ENCODE results near the gene RALGDS. TPM values are rescaled to one million over a fixed set of nuclear protein-coding genes. Genes with fewer than 3 reads are reported as not detected.

RALGDS gene
- total RNA-seq, 1 experiment from 2014 or later: 24.8 TPM

DNA sequence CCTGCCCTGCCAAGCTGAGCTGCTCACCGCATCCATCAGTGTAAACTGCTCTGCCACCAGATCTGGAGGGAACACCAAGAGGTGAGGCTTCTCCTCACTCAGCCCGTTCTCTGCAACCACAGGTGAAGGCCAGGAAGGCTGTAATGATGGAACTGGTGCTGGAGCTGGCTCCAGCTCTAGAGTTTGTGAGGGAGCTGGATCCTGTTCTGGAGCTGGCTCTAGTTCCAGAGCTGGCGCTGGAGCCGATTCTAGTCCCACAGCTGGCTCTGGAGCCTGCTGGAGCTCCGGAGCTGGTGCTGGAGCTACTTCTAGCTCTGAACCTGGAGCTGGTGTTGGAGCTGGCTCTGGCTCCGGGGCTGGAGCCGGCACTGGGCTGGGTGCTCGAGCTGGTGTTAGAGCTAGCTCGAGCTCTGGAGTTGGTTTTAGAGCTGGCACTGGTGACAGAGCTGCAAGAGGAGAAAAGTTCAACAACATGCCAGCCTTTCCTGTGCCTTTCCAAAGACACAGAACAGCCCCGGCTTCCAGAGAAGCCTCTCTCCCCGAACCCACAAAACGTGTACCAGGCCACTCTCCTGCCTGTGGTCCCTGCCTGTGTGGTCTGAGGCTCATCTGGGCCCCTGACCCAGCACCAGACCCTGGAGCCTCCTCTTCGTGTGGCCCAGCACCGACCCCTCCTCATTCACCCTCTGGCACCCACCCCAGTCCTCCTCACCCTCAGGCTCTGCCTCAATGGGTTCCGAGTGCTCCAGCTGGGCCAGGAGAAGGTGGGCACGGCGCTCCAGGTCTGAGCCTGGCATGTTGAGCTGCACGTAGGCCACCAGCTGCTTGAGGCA is 12.9 kb downstream of the RALGDS start:
- DNase-seq: no peak
- Histone ChIP-seq H3K4me3 (no peak overlapping the region), H3F3A (ENCODE audit: insufficient read depth, low read depth) (no peaks in the 10 kb centered on the region), H3K4me2 (no peak overlapping the region), H4K20me1 (ENCODE audit: insufficient read depth) (peaks cover 6% of the 10 kb centered on the region; the same call in 1 of the 2 replicates), H2AFZ (no peak overlapping the region), H3K27ac (no peak overlapping the region), H3K4me1 (replicated peaks; ENCODE audit: insufficient read depth) (peaks cover 9% of the 10 kb centered on the region), H3K27me3 (ENCODE audit: insufficient read depth, low read depth) (no peaks in the 10 kb centered on the region), H3K9me3 (ENCODE audit: insufficient read depth, low read depth) (no peaks in the 10 kb centered on the region), H3K36me3 (ENCODE audit: low read depth) (no peaks in the 10 kb centered on the region), H3K9me2 (ENCODE audit: insufficient read depth) (no peaks in the 10 kb centered on the region), H3K79me2 (ENCODE audit: low read depth) (no peaks in the 10 kb centered on the region)
- intact Hi-C loops (cut with micrococcal nuclease; ENCODE audit: unreplicated experiment): no loop called here
- CTCF ChIA-PET: interaction anchor here (0.6 kb wide), 1 partner anchor 32 kb away, joined by 11 read pairs; no protein-coding TSS in a partner anchor
- no TSS peak for BruUV-seq (replicated peaks)
- TF ChIP-seq EZH2 (IDR thresholded peaks at IDR 0.05; ENCODE audit: low read depth): no peak
- TF ChIP-seq, protein P1, sequence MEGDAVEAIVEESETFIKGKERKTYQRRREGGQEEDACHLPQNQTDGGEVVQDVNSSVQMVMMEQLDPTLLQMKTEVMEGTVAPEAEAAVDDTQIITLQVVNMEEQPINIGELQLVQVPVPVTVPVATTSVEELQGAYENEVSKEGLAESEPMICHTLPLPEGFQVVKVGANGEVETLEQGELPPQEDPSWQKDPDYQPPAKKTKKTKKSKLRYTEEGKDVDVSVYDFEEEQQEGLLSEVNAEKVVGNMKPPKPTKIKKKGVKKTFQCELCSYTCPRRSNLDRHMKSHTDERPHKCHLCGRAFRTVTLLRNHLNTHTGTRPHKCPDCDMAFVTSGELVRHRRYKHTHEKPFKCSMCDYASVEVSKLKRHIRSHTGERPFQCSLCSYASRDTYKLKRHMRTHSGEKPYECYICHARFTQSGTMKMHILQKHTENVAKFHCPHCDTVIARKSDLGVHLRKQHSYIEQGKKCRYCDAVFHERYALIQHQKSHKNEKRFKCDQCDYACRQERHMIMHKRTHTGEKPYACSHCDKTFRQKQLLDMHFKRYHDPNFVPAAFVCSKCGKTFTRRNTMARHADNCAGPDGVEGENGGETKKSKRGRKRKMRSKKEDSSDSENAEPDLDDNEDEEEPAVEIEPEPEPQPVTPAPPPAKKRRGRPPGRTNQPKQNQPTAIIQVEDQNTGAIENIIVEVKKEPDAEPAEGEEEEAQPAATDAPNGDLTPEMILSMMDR (conservative IDR thresholded peaks at IDR 0.05): no peak
- POLR2A ChIA-PET (ENCODE audit: unreplicated experiment): interaction anchor here (0.6 kb wide), 1 partner anchor 144 kb away, joined by 5 read pairs; no protein-coding TSS in a partner anchor

DNA sequence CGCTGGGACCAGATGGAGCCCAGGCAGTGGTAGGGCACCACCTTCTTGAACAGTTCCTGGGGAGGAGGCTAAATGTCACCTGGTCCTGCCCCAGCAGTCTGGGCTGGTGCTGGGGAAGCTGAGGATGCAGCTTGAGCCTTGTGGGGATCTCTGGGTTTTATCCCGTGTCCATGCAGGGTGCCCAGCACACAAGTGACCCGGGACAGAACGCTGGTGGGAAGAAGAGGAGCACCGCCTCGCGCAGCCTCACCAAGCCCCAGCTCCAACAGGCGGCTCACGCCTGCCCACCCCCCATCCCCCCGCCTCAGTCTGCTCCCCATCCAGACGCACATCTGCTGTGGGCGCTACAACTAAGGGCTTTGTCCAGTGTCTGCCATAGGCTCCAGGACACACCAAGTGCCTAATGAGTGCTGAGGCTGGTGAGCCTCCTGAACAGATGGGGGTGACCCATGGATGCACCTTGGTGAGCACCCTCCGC is 13.8 kb downstream of the RALGDS start:
- Histone ChIP-seq H3K4me2 (no peak overlapping the region), H3K4me1 (replicated peaks; ENCODE audit: insufficient read depth) (peaks cover 12% of the 10 kb centered on the region), H3K36me3 (ENCODE audit: low read depth) (no peaks in the 10 kb centered on the region), H3K27ac (no peak overlapping the region), H3K4me3 (no peak overlapping the region), H3K9me3 (ENCODE audit: insufficient read depth, low read depth) (no peaks in the 10 kb centered on the region), H3K79me2 (ENCODE audit: low read depth) (no peaks in the 10 kb centered on the region), H3F3A (ENCODE audit: insufficient read depth, low read depth) (no peaks in the 10 kb centered on the region), H3K27me3 (ENCODE audit: insufficient read depth, low read depth) (no peaks in the 10 kb centered on the region), H2AFZ (no peak overlapping the region), H4K20me1 (ENCODE audit: insufficient read depth) (0 out of 2 replicates have a peak, but pooled peaks cover 6% of the 10 kb centered on the region), H3K9me2 (ENCODE audit: insufficient read depth) (no peaks in the 10 kb centered on the region)
- DNase-seq: no peak
- ChIA-PET POLR2A (ENCODE audit: unreplicated experiment) (interaction anchor here (0.6 kb wide), 2 partner anchors 145 to 1388 kb away, joined by 5 to 10 read pairs; no protein-coding TSS in a partner anchor), CTCF (no interaction called here)
- TF ChIP-seq EZH2 (IDR thresholded peaks at IDR 0.05; ENCODE audit: low read depth): no peak
- TF ChIP-seq, protein P1 (conservative IDR thresholded peaks at IDR 0.05): no peak
- no TSS peak for BruUV-seq (replicated peaks)
- intact Hi-C loops (cut with micrococcal nuclease; ENCODE audit: unreplicated experiment): no loop called here

DNA sequence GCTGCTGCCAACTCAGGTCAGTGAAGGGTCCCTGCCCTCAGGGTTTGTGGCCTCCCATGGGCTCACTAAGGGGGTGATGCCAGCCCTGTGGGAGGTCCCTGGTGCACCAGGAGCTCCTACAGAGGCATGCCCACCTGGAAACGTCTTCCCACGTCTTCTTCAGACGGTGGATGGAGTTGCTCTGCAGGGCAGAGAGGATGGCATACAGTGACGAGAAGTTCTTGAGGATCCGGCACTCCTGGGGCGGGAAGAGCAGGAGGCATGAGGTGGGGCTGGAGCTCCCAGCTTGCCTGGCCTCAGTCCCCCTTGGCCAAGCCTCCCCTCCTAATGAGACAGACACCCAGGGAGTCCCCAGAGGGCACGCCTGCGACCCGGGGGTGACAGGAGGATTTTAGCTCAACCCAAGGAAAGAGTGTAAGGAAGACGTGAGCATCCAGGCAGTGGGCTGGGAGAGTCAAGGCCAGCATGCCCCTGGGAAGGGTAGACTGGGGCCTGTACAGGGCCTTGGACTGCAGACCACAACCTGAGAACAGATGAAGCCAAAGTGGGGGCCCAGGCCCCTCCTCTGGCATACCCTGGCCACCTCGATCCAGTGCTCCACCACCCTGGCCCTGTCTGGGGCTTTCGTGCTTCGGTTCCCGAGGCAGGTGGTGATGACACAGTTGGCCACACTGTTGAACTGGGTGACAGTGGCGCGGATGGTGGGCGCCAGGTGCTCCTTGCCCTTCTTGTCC is 14.4 kb downstream of the RALGDS start:
- no peaks in the 10 kb centered on the region for H3F3A ChIP-seq (ENCODE audit: insufficient read depth, low read depth)
- H3K4me2 ChIP-seq: no peak overlapping the region
- no peak for DNase-seq
- 0 out of 2 replicates have a peak, but pooled peaks cover under 1% of the 10 kb centered on the region for H4K20me1 ChIP-seq (ENCODE audit: insufficient read depth)
- no peaks in the 10 kb centered on the region for H3K9me3 ChIP-seq (ENCODE audit: insufficient read depth, low read depth)
- H3K79me2 ChIP-seq (ENCODE audit: low read depth): no peaks in the 10 kb centered on the region
- H3K27ac ChIP-seq: no peak overlapping the region
- no peaks in the 10 kb centered on the region for H3K27me3 ChIP-seq (ENCODE audit: insufficient read depth, low read depth)
- POLR2A ChIA-PET (ENCODE audit: unreplicated experiment): interaction anchor here (0.6 kb wide), 1 partner anchor 1388 kb away, joined by 10 read pairs; no protein-coding TSS in a partner anchor
- no peak overlapping the region for H2AFZ ChIP-seq
- CTCF ChIA-PET: interaction anchor here (0.6 to 1.6 kb wide), 3 partner anchors 38 to 42 kb away, joined by 3 to 6 read pairs (median 3); no protein-coding TSS in a partner anchor
- no peak overlapping the region for H3K4me3 ChIP-seq
- H3K4me1 ChIP-seq (replicated peaks; ENCODE audit: insufficient read depth): peaks cover 12% of the 10 kb centered on the region
- H3K9me2 ChIP-seq (ENCODE audit: insufficient read depth): no peaks in the 10 kb centered on the region
- no peak for TF ChIP-seq EZH2 (IDR thresholded peaks at IDR 0.05; ENCODE audit: low read depth)
- TF ChIP-seq, protein P1 (conservative IDR thresholded peaks at IDR 0.05): no peak
- intact Hi-C loops (cut with micrococcal nuclease; ENCODE audit: unreplicated experiment): no loop called here
- no TSS peak for BruUV-seq (replicated peaks)
- peaks cover 1% of the 10 kb centered on the region; the same call in 1 of the 2 replicates for H3K36me3 ChIP-seq (ENCODE audit: low read depth)

Measured in PC-9 (cell line).